Gastrocnemius medialis (tissue), 4 donors: ENCODE measurements around the gene LMX1A. TPM values are rescaled to one million over a fixed set of nuclear protein-coding genes. Genes with fewer than 3 reads are reported as not detected.

Experiments
- ATAC-seq, 2 donors: fragments of 150-250 bp; one replicate each; pipeline ENCODE4 v1.9.1; 2016
- DNase-seq, 2 donors: peaks; one replicate each; pipeline ENCODE4 v3.0.0-alpha.2; 2019
- H3K27ac ChIP-seq, 4 donors: fragments of 200-600 bp; sonication (generic); 1 replicate in 1 of 4; 2 replicates in 3 of 4; pipeline ENCODE4 v1.5.1; 2016 to 2018; ENCODE audit warnings: mild to moderate bottlenecking in 2 of 4, moderate library complexity in 1 of 4
- H3K27me3 ChIP-seq, 3 donors: fragments of 200-600 bp; sonication (generic) in 2 of 3; 1 replicate in 1 of 3; 2 replicates in 2 of 3; pipeline versions ENCODE4 v1.5.1 to v1.6.0; 2016 to 2019; ENCODE audit warnings: mild to moderate bottlenecking in 1 of 3, moderate library complexity in 1 of 3
- H3K36me3 ChIP-seq, 2 donors: fragments of 200-600 bp; sonication (generic) in 1 of 2; one replicate each; pipeline ENCODE4 v1.5.1; 2017 to 2018
- H3K4me1 ChIP-seq, 2 donors: fragments of 200-600 bp; sonication (generic) in 1 of 2; one replicate each; pipeline ENCODE4 v1.5.1; 2016 to 2017; ENCODE audit warnings: mild to moderate bottlenecking in 2 of 2
- H3K4me3 ChIP-seq, 4 donors: fragments of 200-600 bp; sonication (generic) in 3 of 4; 1 replicate in 1 of 4; 2 replicates in 3 of 4; pipeline ENCODE4 v1.5.1; 2016 to 2019; ENCODE audit warnings: mild to moderate bottlenecking in 2 of 4
- H3K9me3 ChIP-seq, 3 donors: fragments of 200-600 bp; sonication (generic) in 2 of 3; 1 replicate in 1 of 3; 2 replicates in 2 of 3; pipeline ENCODE4 v1.5.1; 2016 to 2019
- POLR2A ChIP-seq, 2 donors: fragments of 450-650 bp; IDR thresholded peaks; one replicate each; pipeline ENCODE4 v1.6.1; 2017; ENCODE audit warnings: antibody characterized with exemption in 2 of 2, mild to moderate bottlenecking in 2 of 2, moderate library complexity in 2 of 2
- in situ Hi-C, 4 donors: fragments of 200-750 bp; cut with MboI; loops; one replicate each; pipeline versions ENCODE4 v1.15.0 to v1.8.0; 2017; ENCODE audit warnings: low sequenced_read_pairs in 4 of 4
- intact Hi-C: fragments of 100-400 bp; cut with DNase I; formaldehyde crosslinking; loops from one replicate; pipeline ENCODE4 v1.15.1; 2023; ENCODE audit warnings: low total_unique reads
- total RNA-seq, 4 donors: library from RNA; depleted of rRNA; stranded (reverse); fragments of >200 nt; gene quantifications; one replicate each; pipeline versions ENCODE4 v1.1.0 to v1.2.3, GENCODE V29; 2016
- TF ChIP-seq, protein P1 (sequence below), 5 experiments: fragments of 450-650 bp in 3 of 5; fragments of 200-600 bp in 2 of 5; sonication (generic) in 2 of 5; IDR thresholded peaks in 4 of 5; conservative IDR thresholded peaks in 1 of 5; 1 replicate in 4 of 5; 2 replicates in 1 of 5; pipeline ENCODE4 v1.5.1; 2016 to 2019; ENCODE audit warnings: antibody characterized with exemption in 5 of 5, mild to moderate bottlenecking in 3 of 5, moderate library complexity in 3 of 5

Gene LMX1A
- total RNA-seq, 4 donors from 2014 or later = 0.20 TPM; not detected in 3

DNA sequence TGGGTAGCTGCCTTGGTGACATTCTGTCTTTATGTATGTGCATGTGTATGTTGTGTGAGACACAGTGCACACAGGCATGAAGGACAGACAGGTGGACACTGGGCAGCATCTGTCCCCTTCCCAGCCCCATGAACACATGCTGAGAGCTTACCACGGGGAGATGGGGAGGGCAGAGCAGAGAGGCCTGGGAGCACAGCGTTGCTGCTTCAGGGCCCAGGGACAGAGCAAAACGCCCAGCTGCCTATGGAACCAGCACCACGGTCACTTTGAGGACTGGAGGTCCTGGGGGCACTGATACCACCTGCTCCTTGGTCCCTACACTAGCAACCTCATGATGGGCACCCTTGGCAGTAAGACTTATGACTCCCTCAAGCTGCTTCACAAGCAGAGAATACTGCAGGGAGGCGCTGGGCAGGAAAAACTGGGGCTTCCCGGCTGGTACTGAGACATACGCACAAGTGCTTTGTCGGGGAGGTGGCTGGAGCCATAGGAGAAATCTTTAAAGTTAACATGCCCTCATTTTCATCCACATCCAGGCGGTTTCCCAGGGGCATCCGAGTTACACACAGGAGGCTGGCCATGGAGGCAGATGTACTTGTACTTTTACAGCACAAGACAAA is 40.3 kb downstream of the LMX1A start:
- Histone ChIP-seq H3K4me1 (no peaks in the 10 kb centered on the region), H3K27me3 (peaks cover 0 to 8% (median 0%) of the 10 kb centered on the region in 3 donors), H3K9me3 (no peaks in the 10 kb centered on the region), H3K36me3 (no peaks in the 10 kb centered on the region), H3K4me3 (no peak overlapping the region), H3K27ac (no peak overlapping the region)
- DNase-seq (no peak), ATAC-seq (no peak)
- no peak for TF ChIP-seq POLR2A (IDR thresholded peaks at IDR 0.05)
- TF ChIP-seq, protein P1, sequence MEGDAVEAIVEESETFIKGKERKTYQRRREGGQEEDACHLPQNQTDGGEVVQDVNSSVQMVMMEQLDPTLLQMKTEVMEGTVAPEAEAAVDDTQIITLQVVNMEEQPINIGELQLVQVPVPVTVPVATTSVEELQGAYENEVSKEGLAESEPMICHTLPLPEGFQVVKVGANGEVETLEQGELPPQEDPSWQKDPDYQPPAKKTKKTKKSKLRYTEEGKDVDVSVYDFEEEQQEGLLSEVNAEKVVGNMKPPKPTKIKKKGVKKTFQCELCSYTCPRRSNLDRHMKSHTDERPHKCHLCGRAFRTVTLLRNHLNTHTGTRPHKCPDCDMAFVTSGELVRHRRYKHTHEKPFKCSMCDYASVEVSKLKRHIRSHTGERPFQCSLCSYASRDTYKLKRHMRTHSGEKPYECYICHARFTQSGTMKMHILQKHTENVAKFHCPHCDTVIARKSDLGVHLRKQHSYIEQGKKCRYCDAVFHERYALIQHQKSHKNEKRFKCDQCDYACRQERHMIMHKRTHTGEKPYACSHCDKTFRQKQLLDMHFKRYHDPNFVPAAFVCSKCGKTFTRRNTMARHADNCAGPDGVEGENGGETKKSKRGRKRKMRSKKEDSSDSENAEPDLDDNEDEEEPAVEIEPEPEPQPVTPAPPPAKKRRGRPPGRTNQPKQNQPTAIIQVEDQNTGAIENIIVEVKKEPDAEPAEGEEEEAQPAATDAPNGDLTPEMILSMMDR (IDR thresholded peaks at IDR 0.05 in 4 of 5, conservative IDR thresholded peaks at IDR 0.05 in 1 of 5) = no peak
- in situ Hi-C loops (no loop called here), intact Hi-C loops (no loop called here)

DNA sequence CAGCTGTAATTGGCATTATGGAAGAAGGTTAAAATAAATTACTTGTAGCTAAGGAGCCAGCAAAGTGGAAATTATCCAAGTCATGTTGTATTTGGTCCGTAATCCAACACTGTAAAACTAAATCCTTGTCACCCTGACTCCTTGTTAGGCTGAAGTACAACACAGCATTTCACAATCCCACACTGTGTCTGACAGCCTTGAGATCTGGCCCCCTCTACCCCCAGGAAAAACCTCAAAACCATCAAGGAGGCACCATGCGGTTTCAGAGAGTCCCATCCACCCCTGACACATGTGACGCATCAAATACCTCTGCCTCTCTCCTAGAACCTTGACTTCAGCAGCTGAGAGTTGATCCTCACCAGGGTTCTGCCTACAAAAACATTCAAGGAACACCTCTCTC is 41.0 kb downstream of the LMX1A start:
- no peak for DNase-seq
- in situ Hi-C loops = no loop called here
- intact Hi-C loops = no loop called here
- Histone ChIP-seq H3K4me3 (no peak overlapping the region), H3K4me1 (no peaks in the 10 kb centered on the region), H3K27ac (no peak overlapping the region), H3K9me3 (no peaks in the 10 kb centered on the region), H3K27me3 (peaks cover 0 to 8% (median 0%) of the 10 kb centered on the region in 3 donors), H3K36me3 (no peaks in the 10 kb centered on the region)
- ATAC-seq = no peak
- TF ChIP-seq, protein P1 (IDR thresholded peaks at IDR 0.05 in 4 of 5, conservative IDR thresholded peaks at IDR 0.05 in 1 of 5) = no peak
- TF ChIP-seq POLR2A (IDR thresholded peaks at IDR 0.05) = no peak

DNA sequence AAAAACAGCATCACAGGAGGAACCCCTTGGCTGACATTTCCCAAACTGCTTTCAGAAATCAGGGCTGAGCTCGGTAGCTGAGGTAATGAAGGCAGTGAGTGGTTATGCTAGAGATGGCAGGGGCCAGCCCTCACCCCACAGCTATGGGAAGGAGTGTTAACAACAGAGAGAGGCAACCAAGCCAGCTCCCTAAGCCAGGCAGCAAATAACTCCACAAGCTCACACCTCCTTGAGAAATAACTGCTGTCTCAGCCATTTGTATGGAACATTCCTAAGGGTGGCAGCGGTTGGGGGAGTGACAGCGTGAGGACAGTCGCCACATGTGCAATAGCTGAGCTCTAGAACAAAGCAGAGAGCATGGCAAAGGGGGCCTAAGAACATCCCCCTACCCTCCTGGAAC is 42.6 kb downstream of the LMX1A start:
- intact Hi-C loops = no loop called here

DNA sequence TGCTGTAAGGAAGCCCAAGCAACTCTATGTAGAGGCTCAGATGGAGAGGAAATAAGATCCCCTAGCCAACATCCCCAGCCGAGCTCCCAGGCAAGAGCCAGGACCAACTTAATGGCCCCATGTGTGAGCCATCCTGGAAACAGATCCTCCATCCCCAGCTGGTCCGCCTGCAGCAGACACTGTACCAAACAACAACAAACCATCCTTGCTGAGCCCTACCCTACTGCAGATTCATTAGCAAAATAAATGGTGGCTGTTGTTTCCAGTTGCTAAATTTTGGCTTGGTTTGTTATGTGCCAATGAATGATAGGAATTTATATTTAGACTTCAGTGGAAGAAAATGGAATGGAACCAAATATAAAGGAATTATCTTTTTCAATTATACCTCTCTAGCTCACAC is 43.9 kb downstream of the LMX1A start:
- ATAC-seq (no peak), DNase-seq (no peak)
- Histone ChIP-seq H3K36me3 (no peaks in the 10 kb centered on the region), H3K4me3 (no peak overlapping the region), H3K27ac (no peak overlapping the region), H3K4me1 (no peaks in the 10 kb centered on the region), H3K27me3 (peaks cover 0 to 8% (median 0%) of the 10 kb centered on the region in 3 donors), H3K9me3 (no peaks in the 10 kb centered on the region)
- in situ Hi-C loops = no loop called here
- TF ChIP-seq POLR2A (IDR thresholded peaks at IDR 0.05) = no peak
- TF ChIP-seq, protein P1 (IDR thresholded peaks at IDR 0.05 in 4 of 5, conservative IDR thresholded peaks at IDR 0.05 in 1 of 5) = no peak
- intact Hi-C loops = no loop called here

More for the DNA sequence above, 42.6 kb downstream of the LMX1A start:
- H3K27me3 ChIP-seq = peaks cover 0 to 8% (median 0%) of the 10 kb centered on the region in 3 donors
- no peaks in the 10 kb centered on the region for H3K9me3 ChIP-seq
- H3K36me3 ChIP-seq = no peaks in the 10 kb centered on the region
- no peak for TF ChIP-seq POLR2A (IDR thresholded peaks at IDR 0.05)
- TF ChIP-seq, protein P1 (IDR thresholded peaks at IDR 0.05 in 4 of 5, conservative IDR thresholded peaks at IDR 0.05 in 1 of 5) = no peak
- in situ Hi-C loops = no loop called here
- ATAC-seq (no peak), DNase-seq (no peak)
- H3K27ac ChIP-seq = no peak overlapping the region
- H3K4me3 ChIP-seq = no peak overlapping the region
- no peaks in the 10 kb centered on the region for H3K4me1 ChIP-seq
